MM.1S (cell line): ENCODE data around the gene GPI.

Experiments used
- DNase-seq: peaks from one replicate; pipeline ENCODE4 v3.0.0-alpha.2; 2015
- H2AFZ ChIP-seq: fragments of 300-600 bp; sonication (generic); 2 replicates; pipeline ENCODE4 v1.6.0; 2016; ENCODE audit warnings: antibody characterized with exemption, low read length
- H3F3A ChIP-seq: fragments of 300-600 bp; sonication (generic); 2 replicates; pipeline ENCODE4 v1.6.1; 2016; ENCODE audit warnings: mild to moderate bottlenecking, antibody characterized with exemption, low read length, moderate library complexity, mixed read lengths; ENCODE audit not compliant: insufficient read depth
- H3K27ac ChIP-seq: fragments of 300-600 bp; sonication (generic); 2 replicates; pipeline ENCODE4 v1.5.1; 2016; ENCODE audit warnings: mild to moderate bottlenecking, low read length
- H3K27me3 ChIP-seq: fragments of 300-600 bp; sonication (generic); replicated peaks from 2 replicates; pipeline ENCODE4 v1.6.0; 2016; ENCODE audit warnings: low read length; ENCODE audit not compliant: insufficient read depth
- H3K36me3 ChIP-seq: fragments of 300-600 bp; sonication (generic); replicated peaks from 2 replicates; pipeline ENCODE4 v1.6.1; 2016; ENCODE audit warnings: mild to moderate bottlenecking, low read length, mixed read lengths; ENCODE audit not compliant: insufficient read depth
- H3K4me1 ChIP-seq: fragments of 300-600 bp; sonication (generic); 2 replicates; pipeline ENCODE4 v1.6.1; 2016; ENCODE audit warnings: low read length, mixed read lengths
- H3K4me2 ChIP-seq: fragments of 300-600 bp; sonication (generic); 2 replicates; pipeline ENCODE4 v1.6.0; 2016; ENCODE audit warnings: low read depth, low read length
- H3K4me3 ChIP-seq: fragments of 300-600 bp; sonication (generic); 2 replicates; pipeline ENCODE4 v1.5.1; 2016; ENCODE audit warnings: low read length, mixed read lengths
- H3K79me2 ChIP-seq: fragments of 300-600 bp; sonication (generic); 2 replicates; pipeline ENCODE4 v1.6.1; 2016; ENCODE audit warnings: mixed run types, low read length, mixed read lengths
- H3K9ac ChIP-seq: fragments of 300-600 bp; sonication (generic); 2 replicates; pipeline ENCODE4 v1.6.1; 2016; ENCODE audit warnings: low read length, mixed read lengths
- H3K9me2 ChIP-seq: fragments of 300-600 bp; sonication (generic); replicated peaks from 2 replicates; pipeline ENCODE4 v1.6.1; 2016; ENCODE audit warnings: mild to moderate bottlenecking, low read length, mixed read lengths; ENCODE audit not compliant: insufficient read depth
- H3K9me3 ChIP-seq: fragments of 300-600 bp; sonication (generic); replicated peaks from 2 replicates; pipeline ENCODE4 v1.6.1; 2016; ENCODE audit warnings: mild to moderate bottlenecking, low read length, mixed read lengths; ENCODE audit not compliant: insufficient read depth
- H4K20me1 ChIP-seq: fragments of 300-600 bp; sonication (generic); 2 replicates; pipeline ENCODE4 v1.6.1; 2016; ENCODE audit warnings: mild to moderate bottlenecking, low read length, moderate library complexity, mixed read lengths; ENCODE audit not compliant: insufficient read depth
- EZH2 ChIP-seq: fragments of 300-600 bp; sonication (generic); optimal IDR thresholded peaks from 2 replicates; pipeline ENCODE3; 2017; ENCODE audit warnings: low read depth, mild to moderate bottlenecking, antibody characterized with exemption, low read length, mixed read lengths
- EZH2phosphoT487 ChIP-seq: fragments of 300-600 bp; sonication (generic); IDR thresholded peaks from 2 replicates; pipeline ENCODE4 v1.6.1; 2018; ENCODE audit warnings: antibody characterized with exemption, low read length
- TF ChIP-seq, protein P1 (sequence below): fragments of 300-600 bp; sonication (generic); IDR thresholded peaks from 2 replicates; pipeline ENCODE4 v1.5.1; 2016; ENCODE audit warnings: antibody characterized with exemption, low read length, mixed read lengths

Gene GPI

DNA sequence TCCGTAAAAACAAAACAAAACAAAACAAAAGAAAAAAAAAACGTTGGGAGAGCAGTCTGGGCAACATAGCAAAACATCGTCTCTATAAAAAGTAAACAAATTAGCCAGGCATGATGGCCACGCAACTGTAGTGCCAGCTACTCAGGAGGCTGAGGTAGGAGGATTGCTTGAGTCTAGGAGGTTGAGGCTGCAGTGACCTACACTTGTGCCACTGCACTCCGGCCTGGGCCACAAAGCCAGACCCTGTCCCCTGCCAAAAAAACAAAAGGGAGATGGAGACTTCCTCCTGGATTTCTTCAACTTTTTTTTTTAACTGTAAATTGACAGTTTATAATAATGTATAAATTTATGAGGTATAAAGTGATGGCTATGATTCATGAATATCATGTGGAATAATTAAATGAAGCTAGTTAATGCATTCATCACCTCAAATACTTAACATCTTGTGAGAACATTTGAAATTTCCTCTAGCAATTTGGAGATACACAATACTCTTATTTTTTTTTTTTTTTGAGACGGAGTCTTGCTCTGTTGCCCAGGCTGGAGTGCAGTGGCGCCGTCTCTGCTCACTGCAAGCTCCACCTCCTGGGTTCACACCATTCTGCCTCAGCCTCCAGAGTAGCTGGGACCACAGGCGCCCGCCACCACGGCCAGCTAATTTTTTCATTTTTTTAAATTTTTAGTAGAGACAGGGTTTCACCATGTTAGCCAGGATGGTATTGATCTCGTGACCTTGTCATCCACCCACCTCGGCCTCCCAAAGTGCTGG lies 41.1 kb downstream of the GPI start:
- H3K27ac ChIP-seq, result no peak overlapping the region
- H3K4me1 ChIP-seq, result peaks cover 17% of the 10 kb centered on the region
- no peak overlapping the region for H3K9ac ChIP-seq
- H2AFZ ChIP-seq, result no peak overlapping the region
- no peak for DNase-seq
- no peaks in the 10 kb centered on the region for H4K20me1 ChIP-seq
- no peaks in the 10 kb centered on the region for H3K27me3 ChIP-seq
- no peak overlapping the region for H3K4me3 ChIP-seq
- no peaks in the 10 kb centered on the region for H3K9me3 ChIP-seq
- no peak overlapping the region for H3K4me2 ChIP-seq
- H3K9me2 ChIP-seq, result no peaks in the 10 kb centered on the region
- H3K36me3 ChIP-seq, result no peaks in the 10 kb centered on the region
- TF ChIP-seq EZH2phosphoT487 (no peak), EZH2 (no peak)
- TF ChIP-seq, protein P1, sequence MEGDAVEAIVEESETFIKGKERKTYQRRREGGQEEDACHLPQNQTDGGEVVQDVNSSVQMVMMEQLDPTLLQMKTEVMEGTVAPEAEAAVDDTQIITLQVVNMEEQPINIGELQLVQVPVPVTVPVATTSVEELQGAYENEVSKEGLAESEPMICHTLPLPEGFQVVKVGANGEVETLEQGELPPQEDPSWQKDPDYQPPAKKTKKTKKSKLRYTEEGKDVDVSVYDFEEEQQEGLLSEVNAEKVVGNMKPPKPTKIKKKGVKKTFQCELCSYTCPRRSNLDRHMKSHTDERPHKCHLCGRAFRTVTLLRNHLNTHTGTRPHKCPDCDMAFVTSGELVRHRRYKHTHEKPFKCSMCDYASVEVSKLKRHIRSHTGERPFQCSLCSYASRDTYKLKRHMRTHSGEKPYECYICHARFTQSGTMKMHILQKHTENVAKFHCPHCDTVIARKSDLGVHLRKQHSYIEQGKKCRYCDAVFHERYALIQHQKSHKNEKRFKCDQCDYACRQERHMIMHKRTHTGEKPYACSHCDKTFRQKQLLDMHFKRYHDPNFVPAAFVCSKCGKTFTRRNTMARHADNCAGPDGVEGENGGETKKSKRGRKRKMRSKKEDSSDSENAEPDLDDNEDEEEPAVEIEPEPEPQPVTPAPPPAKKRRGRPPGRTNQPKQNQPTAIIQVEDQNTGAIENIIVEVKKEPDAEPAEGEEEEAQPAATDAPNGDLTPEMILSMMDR, result no peak
- H3K79me2 ChIP-seq, result peaks cover 52% of the 10 kb centered on the region
- peaks cover 40% of the 10 kb centered on the region for H3F3A ChIP-seq

DNA sequence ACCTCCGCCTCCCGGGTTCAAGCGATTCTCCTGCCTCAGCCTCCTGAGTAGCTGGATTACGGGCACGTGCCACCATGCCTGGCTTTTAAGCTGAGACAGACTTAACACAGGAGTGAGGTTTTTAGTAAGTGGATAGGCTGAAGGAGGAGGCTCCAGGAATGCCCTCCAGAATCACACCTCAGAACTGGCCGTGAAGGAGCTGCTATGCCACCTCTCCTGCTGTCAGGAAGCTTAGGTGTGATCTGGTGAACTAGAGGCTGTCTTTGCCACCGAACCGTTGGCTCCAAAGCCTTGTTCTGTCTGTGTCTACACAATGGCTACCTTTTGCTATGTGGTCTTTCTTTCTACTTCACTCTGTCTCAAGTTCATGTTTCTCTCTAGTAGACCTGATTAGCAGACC lies 43.4 kb downstream of the GPI start:
- no peak overlapping the region for H3K4me3 ChIP-seq
- no peaks in the 10 kb centered on the region for H3K27me3 ChIP-seq
- H2AFZ ChIP-seq, result no peak overlapping the region
- H3K9me2 ChIP-seq, result no peaks in the 10 kb centered on the region
- H3K27ac ChIP-seq, result no peak overlapping the region; the same call in 1 of the 2 replicates
- no peak for TF ChIP-seq EZH2
- TF ChIP-seq, protein P1, result no peak
- no peak for TF ChIP-seq EZH2phosphoT487
- peaks cover 29% of the 10 kb centered on the region for H3F3A ChIP-seq
- no peak for DNase-seq
- no peaks in the 10 kb centered on the region for H4K20me1 ChIP-seq
- no peaks in the 10 kb centered on the region for H3K36me3 ChIP-seq
- peaks cover 17% of the 10 kb centered on the region for H3K4me1 ChIP-seq
- no peak overlapping the region for H3K9ac ChIP-seq
- H3K4me2 ChIP-seq, result peak overlapping the region; percentile 48; the same call in 1 of the 2 replicates
- H3K79me2 ChIP-seq, result peaks cover 58% of the 10 kb centered on the region
- no peaks in the 10 kb centered on the region for H3K9me3 ChIP-seq

DNA sequence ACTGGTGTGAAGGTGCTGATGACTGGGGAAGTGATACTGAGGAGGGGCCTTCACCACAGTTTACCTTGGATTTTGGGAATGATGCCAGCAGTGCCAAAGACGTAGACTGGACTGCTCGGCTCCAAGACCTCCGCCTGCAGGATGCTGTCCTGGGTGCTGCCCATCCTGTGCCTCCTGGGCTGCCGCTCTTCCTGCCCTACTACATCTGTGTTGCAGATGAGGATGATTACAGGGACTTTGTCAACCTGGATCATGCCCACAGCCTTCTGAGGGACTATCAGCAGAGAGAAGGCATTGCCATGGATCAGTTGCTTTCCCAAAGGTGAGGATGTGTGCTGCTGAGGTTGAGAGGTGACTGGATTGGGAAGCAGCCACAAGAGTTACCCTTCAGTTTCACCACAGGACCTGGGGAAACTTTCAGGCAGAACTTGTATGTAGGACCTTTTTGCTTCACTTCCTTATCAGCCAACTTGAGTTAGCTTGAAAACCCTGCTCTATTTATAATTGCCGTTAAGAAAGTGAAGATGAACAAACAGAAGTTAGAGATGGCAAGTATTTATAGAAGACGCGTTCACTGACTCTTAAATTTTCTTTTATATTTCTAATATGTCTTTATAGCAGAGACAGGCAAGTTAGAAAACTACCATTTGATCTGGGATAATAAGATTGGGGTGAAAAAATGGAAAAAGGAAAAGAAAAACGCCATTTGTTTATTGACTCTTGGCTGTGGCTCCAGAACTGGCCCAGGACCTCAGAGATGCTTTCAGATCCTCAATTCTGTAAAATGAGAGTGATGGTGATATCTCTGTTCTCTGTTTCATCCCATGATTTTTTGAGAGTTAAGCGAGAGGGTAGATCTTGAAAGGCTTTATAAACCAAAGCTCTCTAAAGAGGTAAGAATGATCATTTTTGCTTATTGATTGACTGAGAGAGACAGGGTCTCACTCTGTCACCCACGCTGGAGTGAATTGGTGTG lies 44.5 kb downstream of the GPI start:
- H3K4me2 ChIP-seq, result peak overlapping the region; percentile 48; the same call in 1 of the 2 replicates
- H3K9ac ChIP-seq, result no peak overlapping the region; the same call in 1 of the 2 replicates
- DNase-seq, result no peak
- no peak overlapping the region for H2AFZ ChIP-seq
- H3K79me2 ChIP-seq, result peaks cover 55% of the 10 kb centered on the region
- H4K20me1 ChIP-seq, result no peaks in the 10 kb centered on the region
- peaks cover 17% of the 10 kb centered on the region for H3K4me1 ChIP-seq
- no peaks in the 10 kb centered on the region for H3K9me2 ChIP-seq
- H3K9me3 ChIP-seq, result no peaks in the 10 kb centered on the region
- peaks cover 24% of the 10 kb centered on the region for H3F3A ChIP-seq
- TF ChIP-seq EZH2phosphoT487 (no peak), EZH2 (no peak)
- TF ChIP-seq, protein P1, result no peak
- peak overlapping the region; percentile 62; the same call in 1 of the 2 replicates for H3K27ac ChIP-seq
- no peaks in the 10 kb centered on the region for H3K27me3 ChIP-seq
- H3K36me3 ChIP-seq, result no peaks in the 10 kb centered on the region; the same call in 1 of the 2 replicates
- 0 out of 2 replicates have a peak overlapping the region, but pooled peaks have one; percentile 15 for H3K4me3 ChIP-seq
